22Rv1 (cell line): ENCODE results near the gene EXD2.
"Not testable (repeated sequence)": the region's sequence is repeated elsewhere in the genome, so short reads cannot be mapped to it uniquely, and the experiment has no call there.

Experiments
- H3K27ac ChIP-seq: fragments of 450-650 bp; 2 replicates; pipeline ENCODE4 v1.5.1; 2017
- ZFX ChIP-seq: fragments of 450-650 bp; IDR thresholded peaks from 2 replicates; pipeline ENCODE4 v1.6.1; 2017; ENCODE audit warnings: antibody characterized with exemption, borderline replicate concordance
- TF ChIP-seq, protein P1 (sequence below): fragments of 450-650 bp; IDR thresholded peaks from 2 replicates; pipeline ENCODE4 v1.5.1; 2017; ENCODE audit warnings: mild to moderate bottlenecking

The EXD2 gene

GRCh38 chr14:69270097-69270496, 78.8 kb downstream of the EXD2 start:
- H3K27ac ChIP-seq: no peak overlapping the region
- TF ChIP-seq, protein P1, sequence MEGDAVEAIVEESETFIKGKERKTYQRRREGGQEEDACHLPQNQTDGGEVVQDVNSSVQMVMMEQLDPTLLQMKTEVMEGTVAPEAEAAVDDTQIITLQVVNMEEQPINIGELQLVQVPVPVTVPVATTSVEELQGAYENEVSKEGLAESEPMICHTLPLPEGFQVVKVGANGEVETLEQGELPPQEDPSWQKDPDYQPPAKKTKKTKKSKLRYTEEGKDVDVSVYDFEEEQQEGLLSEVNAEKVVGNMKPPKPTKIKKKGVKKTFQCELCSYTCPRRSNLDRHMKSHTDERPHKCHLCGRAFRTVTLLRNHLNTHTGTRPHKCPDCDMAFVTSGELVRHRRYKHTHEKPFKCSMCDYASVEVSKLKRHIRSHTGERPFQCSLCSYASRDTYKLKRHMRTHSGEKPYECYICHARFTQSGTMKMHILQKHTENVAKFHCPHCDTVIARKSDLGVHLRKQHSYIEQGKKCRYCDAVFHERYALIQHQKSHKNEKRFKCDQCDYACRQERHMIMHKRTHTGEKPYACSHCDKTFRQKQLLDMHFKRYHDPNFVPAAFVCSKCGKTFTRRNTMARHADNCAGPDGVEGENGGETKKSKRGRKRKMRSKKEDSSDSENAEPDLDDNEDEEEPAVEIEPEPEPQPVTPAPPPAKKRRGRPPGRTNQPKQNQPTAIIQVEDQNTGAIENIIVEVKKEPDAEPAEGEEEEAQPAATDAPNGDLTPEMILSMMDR: no peak
- no peak for TF ChIP-seq ZFX

- TF ChIP-seq ZFX: no peak
- TF ChIP-seq, protein P1: no peak
These were observed 79.8 kb downstream of the EXD2 start for GRCh38 chr14:69270795-69271708.

DNA sequence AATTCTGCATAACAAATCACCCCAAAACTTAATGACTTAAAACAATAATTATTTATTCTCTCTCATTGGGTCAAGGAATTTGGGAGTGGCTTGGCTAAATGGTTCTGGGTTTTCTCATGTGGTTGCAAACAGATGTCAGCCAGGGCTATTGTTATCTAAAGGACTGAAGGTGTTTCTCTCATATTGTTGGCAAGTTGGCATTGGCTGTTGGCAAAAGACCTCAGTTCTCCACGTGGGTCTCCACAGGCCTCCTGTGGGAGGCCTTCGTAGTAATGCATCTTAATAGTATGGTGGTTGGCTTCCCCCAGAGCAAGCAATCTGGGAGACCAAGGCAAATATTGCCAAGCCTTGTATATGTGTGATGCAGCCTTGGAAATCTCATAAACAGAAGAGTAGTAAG, 83.0 kb downstream of the EXD2 start:
- no peak overlapping the region for H3K27ac ChIP-seq
- TF ChIP-seq, protein P1: no peak
- no peak for TF ChIP-seq ZFX

More at GRCh38 chr14:69270795-69271708, 79.8 kb downstream of the EXD2 start:
- no peak overlapping the region for H3K27ac ChIP-seq

GRCh38 chr14:69275331-69275730, 84.0 kb downstream of the EXD2 start:
- TF ChIP-seq, protein P1: no peak
- no peak for TF ChIP-seq ZFX
- no peak overlapping the region for H3K27ac ChIP-seq

GRCh38 chr14:69277356-69277755, 86.1 kb downstream of the EXD2 start:
- not testable (repeated sequence) for H3K27ac ChIP-seq

GRCh38 chr14:69280746-69281291, 89.5 kb downstream of the EXD2 start:
- H3K27ac ChIP-seq: no peak overlapping the region
- TF ChIP-seq, protein P1: no peak
- TF ChIP-seq ZFX: no peak

GRCh38 chr14:69281450-69282169, 90.3 kb downstream of the EXD2 start:
- TF ChIP-seq ZFX: no peak
- TF ChIP-seq, protein P1: no peak

More at GRCh38 chr14:69281450-69282169, 90.3 kb downstream of the EXD2 start:
- H3K27ac ChIP-seq: no peak overlapping the region
